Measurements from ENCODE around the gene HS6ST3. TPM values are rescaled to one million over a fixed set of nuclear protein-coding genes. Genes with fewer than 3 reads are reported as not detected.

HS6ST3 gene
- total and polyA plus RNA-seq, 12 donors, result 2.1 to 27.1 (median 6.2) TPM

DNA sequence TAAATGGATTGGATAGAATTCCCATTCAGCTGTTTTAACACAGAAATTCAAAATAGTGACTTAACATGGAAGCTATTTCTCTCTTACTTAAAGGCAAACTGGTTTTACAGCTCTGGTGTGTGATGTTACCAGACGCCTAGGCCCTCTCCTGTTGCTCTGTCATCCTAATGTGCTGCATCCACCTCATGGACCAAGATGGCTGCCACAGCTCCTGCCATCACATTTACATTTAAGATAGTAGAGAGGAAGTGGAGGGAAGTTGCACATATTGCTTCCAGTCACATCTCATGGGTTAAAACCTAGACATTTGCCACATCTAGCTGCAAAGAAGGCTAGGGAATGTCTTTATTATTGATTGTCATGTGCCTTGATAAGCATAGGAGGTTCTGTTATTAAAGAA is 746.8 kb downstream of the HS6ST3 start:
- DNase-seq, result no peak
- TF ChIP-seq, protein P1, sequence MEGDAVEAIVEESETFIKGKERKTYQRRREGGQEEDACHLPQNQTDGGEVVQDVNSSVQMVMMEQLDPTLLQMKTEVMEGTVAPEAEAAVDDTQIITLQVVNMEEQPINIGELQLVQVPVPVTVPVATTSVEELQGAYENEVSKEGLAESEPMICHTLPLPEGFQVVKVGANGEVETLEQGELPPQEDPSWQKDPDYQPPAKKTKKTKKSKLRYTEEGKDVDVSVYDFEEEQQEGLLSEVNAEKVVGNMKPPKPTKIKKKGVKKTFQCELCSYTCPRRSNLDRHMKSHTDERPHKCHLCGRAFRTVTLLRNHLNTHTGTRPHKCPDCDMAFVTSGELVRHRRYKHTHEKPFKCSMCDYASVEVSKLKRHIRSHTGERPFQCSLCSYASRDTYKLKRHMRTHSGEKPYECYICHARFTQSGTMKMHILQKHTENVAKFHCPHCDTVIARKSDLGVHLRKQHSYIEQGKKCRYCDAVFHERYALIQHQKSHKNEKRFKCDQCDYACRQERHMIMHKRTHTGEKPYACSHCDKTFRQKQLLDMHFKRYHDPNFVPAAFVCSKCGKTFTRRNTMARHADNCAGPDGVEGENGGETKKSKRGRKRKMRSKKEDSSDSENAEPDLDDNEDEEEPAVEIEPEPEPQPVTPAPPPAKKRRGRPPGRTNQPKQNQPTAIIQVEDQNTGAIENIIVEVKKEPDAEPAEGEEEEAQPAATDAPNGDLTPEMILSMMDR (IDR thresholded peaks at IDR 0.05), result no peak
- no peak for TF ChIP-seq POLR2A (IDR thresholded peaks at IDR 0.05)
- Histone ChIP-seq H3K27ac (no peak overlapping the region), H3K36me3 (replicated peaks in 1 of 2) (no peaks in the 10 kb centered on the region), H3K27me3 (no peaks in the 10 kb centered on the region), H3K4me1 (replicated peaks in 1 of 2) (no peaks in the 10 kb centered on the region), H3K4me3 (no peak overlapping the region), H3K9me3 (replicated peaks in 1 of 3) (no peaks in the 10 kb centered on the region)
- intact Hi-C loops (cut with DNase I), result no loop called here
- 79 to 86% (median 81%) methylated on average over 1 of the region's 1 CpG for WGBS, 4 donors

DNA sequence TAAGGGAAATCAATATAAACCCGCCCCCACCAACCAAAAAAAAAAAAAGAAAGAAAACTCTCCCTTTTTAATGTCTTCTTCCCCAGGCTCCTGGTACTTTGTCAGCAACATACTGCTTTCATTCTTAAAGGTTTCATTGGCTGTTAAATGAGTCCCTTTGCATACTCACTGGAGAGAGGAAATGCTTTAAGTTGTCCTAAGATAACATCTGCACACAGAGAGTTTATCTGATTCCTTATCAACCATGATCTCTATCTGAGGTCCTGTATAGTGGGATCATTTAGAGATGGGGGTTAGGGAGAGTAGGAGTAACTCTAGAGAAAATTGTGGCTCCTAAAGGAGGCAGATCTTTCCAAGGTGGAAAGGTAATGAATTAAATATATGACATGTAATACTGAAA is 747.9 kb downstream of the HS6ST3 start:
- Histone ChIP-seq H3K9me3 (replicated peaks in 1 of 3) (no peaks in the 10 kb centered on the region), H3K27me3 (no peaks in the 10 kb centered on the region), H3K4me1 (replicated peaks in 1 of 2) (no peaks in the 10 kb centered on the region), H3K4me3 (no peak overlapping the region), H3K36me3 (replicated peaks in 1 of 2) (no peaks in the 10 kb centered on the region), H3K27ac (no peak overlapping the region)
- WGBS, 4 donors, result 64 to 96% (median 84%) methylated on average over 1 of the region's 1 CpG
- intact Hi-C loops (cut with DNase I), result no loop called here
- no peak for DNase-seq
- TF ChIP-seq, protein P1 (IDR thresholded peaks at IDR 0.05), result no peak
- no peak for TF ChIP-seq POLR2A (IDR thresholded peaks at IDR 0.05)

DNA sequence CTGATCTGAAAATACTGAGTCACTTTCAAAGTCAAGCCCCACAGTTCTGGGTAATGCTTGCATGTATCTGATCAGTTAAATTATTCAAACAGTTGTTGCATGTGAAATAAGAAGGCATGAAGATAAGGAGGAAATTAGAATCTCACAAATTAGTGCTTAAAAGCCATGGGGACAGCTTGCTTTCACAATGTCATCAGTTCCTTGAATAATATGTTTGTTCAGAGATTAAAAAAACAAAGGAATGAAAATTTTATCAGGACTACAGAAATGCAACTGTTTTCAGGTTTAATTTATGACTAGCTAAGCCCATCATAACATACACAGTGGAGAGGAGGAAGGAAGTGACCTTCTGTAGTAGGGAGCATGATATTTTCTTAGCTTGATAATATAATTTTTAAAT is 754.3 kb downstream of the HS6ST3 start:
- no peaks in the 10 kb centered on the region for H3K9me3 ChIP-seq (replicated peaks in 1 of 3)
- intact Hi-C loops (cut with DNase I), result no loop called here
- no peak overlapping the region for H3K4me3 ChIP-seq
- no peak for DNase-seq
- no peak overlapping the region for H3K27ac ChIP-seq
- no peaks in the 10 kb centered on the region for H3K27me3 ChIP-seq
- no peak for TF ChIP-seq POLR2A (IDR thresholded peaks at IDR 0.05)
- TF ChIP-seq, protein P1 (IDR thresholded peaks at IDR 0.05), result no peak
- no peaks in the 10 kb centered on the region for H3K36me3 ChIP-seq (replicated peaks in 1 of 2)
- H3K4me1 ChIP-seq (replicated peaks in 1 of 2), result no peaks in the 10 kb centered on the region

DNA sequence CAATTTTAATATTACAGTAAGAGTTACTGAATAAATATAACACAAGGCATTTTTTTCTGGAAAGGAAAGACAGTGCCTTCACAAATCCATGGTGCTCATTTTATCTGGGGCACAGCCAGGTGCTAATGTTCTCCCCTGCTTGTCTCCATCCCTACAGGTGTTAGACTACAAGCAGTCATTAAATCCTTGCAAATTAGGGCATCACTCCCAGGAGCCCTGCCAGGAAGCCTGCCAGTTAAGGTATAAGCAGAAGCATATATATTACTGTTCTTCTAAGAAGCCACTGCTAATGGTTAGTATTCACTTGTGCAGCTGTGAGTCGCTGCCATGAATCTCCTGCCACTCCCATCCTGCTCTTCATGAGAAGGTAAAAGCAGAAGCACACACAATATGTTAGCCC is 754.7 kb downstream of the HS6ST3 start:
- intact Hi-C loops (cut with DNase I), result no loop called here
- TF ChIP-seq POLR2A (IDR thresholded peaks at IDR 0.05), result no peak
- TF ChIP-seq, protein P1 (IDR thresholded peaks at IDR 0.05), result no peak
- 77 to 89% (median 79%) methylated on average over 1 of the region's 1 CpG for whole genome bisulfite sequencing, 4 donors
- Histone ChIP-seq H3K4me3 (no peak overlapping the region), H3K36me3 (replicated peaks in 1 of 2) (no peaks in the 10 kb centered on the region), H3K4me1 (replicated peaks in 1 of 2) (no peaks in the 10 kb centered on the region), H3K27me3 (no peaks in the 10 kb centered on the region), H3K27ac (no peak overlapping the region), H3K9me3 (replicated peaks in 1 of 3) (no peaks in the 10 kb centered on the region)
- no peak for DNase-seq

Measured in adrenal gland (tissue), 12 donors.